PFSK-1 (cell line): ENCODE data around the gene CEP112.

Experiments
- FOXP2 ChIP-seq: optimal IDR thresholded peaks from 2 replicates; pipeline ENCODE3; 2011; ENCODE audit warnings: borderline replicate concordance, control low read depth, inconsistent platforms; ENCODE audit not compliant: insufficient read depth; ENCODE audit errors: extremely low read length, extremely low read depth
- POLR2AphosphoS5 ChIP-seq: IDR thresholded peaks from 2 replicates; pipeline ENCODE4 v1.6.1; 2012; ENCODE audit warnings: low read depth, mild to moderate bottlenecking, control low read depth, low read length, moderate library complexity
- SIN3A ChIP-seq: IDR thresholded peaks from 2 replicates; pipeline ENCODE4 v1.6.1; 2012; ENCODE audit warnings: mild to moderate bottlenecking, low read length, moderate library complexity, borderline replicate concordance; ENCODE audit not compliant: insufficient read depth
- TAF1 ChIP-seq: IDR thresholded peaks from 2 replicates; pipeline ENCODE4 v1.6.1; 2012; ENCODE audit warnings: low read length, control low read depth, borderline replicate concordance; ENCODE audit not compliant: insufficient read depth
- TF ChIP-seq, protein P1 (sequence below), 2 experiments: IDR thresholded peaks; 2 replicates each; pipeline versions ENCODE4 v1.6.1 to v1.8.0; 2011 to 2012; ENCODE audit warnings: low read depth in 2 of 2, low read length in 2 of 2, control low read depth in 1 of 2, inconsistent platforms in 1 of 2, mild to moderate bottlenecking in 1 of 2, moderate library complexity in 1 of 2; ENCODE audit not compliant: insufficient read depth in 1 of 2

DNA sequence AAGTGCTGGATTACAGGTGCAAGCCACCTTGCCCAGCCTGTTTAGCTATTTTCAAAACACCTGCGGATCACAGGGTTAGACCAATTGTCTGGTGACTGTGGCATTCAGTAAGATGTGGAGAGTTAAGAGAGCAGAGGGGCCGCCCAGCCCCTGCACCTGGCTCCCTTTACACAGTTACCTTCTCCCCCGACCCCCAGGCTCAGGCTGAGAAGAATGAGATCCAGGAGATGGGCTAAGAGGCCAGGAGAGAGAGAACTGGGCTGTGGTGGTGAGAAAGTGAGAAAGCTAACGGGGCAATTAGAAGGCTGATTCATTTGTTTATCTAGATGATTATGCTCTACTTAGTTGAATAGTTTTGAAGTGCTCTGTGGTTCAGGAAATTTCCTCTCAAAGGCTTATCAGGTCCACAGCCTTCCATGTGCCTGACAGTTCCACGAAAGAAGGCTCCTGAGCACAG lies 562.7 kb downstream of the CEP112 start:
- TF ChIP-seq, protein P1, sequence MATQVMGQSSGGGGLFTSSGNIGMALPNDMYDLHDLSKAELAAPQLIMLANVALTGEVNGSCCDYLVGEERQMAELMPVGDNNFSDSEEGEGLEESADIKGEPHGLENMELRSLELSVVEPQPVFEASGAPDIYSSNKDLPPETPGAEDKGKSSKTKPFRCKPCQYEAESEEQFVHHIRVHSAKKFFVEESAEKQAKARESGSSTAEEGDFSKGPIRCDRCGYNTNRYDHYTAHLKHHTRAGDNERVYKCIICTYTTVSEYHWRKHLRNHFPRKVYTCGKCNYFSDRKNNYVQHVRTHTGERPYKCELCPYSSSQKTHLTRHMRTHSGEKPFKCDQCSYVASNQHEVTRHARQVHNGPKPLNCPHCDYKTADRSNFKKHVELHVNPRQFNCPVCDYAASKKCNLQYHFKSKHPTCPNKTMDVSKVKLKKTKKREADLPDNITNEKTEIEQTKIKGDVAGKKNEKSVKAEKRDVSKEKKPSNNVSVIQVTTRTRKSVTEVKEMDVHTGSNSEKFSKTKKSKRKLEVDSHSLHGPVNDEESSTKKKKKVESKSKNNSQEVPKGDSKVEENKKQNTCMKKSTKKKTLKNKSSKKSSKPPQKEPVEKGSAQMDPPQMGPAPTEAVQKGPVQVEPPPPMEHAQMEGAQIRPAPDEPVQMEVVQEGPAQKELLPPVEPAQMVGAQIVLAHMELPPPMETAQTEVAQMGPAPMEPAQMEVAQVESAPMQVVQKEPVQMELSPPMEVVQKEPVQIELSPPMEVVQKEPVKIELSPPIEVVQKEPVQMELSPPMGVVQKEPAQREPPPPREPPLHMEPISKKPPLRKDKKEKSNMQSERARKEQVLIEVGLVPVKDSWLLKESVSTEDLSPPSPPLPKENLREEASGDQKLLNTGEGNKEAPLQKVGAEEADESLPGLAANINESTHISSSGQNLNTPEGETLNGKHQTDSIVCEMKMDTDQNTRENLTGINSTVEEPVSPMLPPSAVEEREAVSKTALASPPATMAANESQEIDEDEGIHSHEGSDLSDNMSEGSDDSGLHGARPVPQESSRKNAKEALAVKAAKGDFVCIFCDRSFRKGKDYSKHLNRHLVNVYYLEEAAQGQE (IDR thresholded peaks at IDR 0.05; ENCODE audit: insufficient read depth in 1 of 2, low read depth in 2 of 2, low read length in 2 of 2): no peak
- TF ChIP-seq FOXP2: no peak
- no peak for TF ChIP-seq POLR2AphosphoS5
- TF ChIP-seq TAF1: no peak
- no peak for TF ChIP-seq SIN3A
